Breast epithelium (tissue), 4 donors: Measurements from ENCODE around the gene LAMC2. TPM values are rescaled to one million over a fixed set of nuclear protein-coding genes. Genes with fewer than 3 reads are reported as not detected.

Experiments
- DNase-seq, 2 donors: peaks; one replicate each; pipeline ENCODE4 v3.0.0-alpha.2; 2019; ENCODE audit warnings: low spot score in 2 of 2
- H3K27ac ChIP-seq, 2 donors: fragments of 200-600 bp; sonication (generic) in 1 of 2; one replicate each; pipeline ENCODE4 v1.5.1; 2016 to 2019; ENCODE audit warnings: mild to moderate bottlenecking in 1 of 2
- H3K27me3 ChIP-seq, 2 donors: fragments of 200-600 bp; sonication (generic) in 1 of 2; one replicate each; pipeline versions ENCODE4 v1.5.1 to v1.6.0; 2017 to 2019; ENCODE audit warnings: control low read depth in 1 of 2, mild to moderate bottlenecking in 1 of 2
- H3K36me3 ChIP-seq: fragments of 200-600 bp; one replicate; pipeline ENCODE4 v1.5.1; 2019
- H3K4me1 ChIP-seq, 2 donors: fragments of 200-600 bp; sonication (generic); one replicate each; pipeline ENCODE4 v1.5.1; 2016 to 2019; ENCODE audit warnings: control low read depth in 1 of 2
- H3K4me3 ChIP-seq, 3 donors: fragments of 200-600 bp; sonication (generic); 1 replicate in 2 of 3; 2 replicates in 1 of 3; pipeline ENCODE4 v1.5.1; 2016 to 2019; ENCODE audit warnings: mild to moderate bottlenecking in 3 of 3, moderate library complexity in 2 of 3
- H3K9me3 ChIP-seq, 2 donors: fragments of 200-600 bp; sonication (generic) in 1 of 2; one replicate each; pipeline ENCODE4 v1.5.1; 2016 to 2019; ENCODE audit warnings: control low read depth in 1 of 2
- POLR2A ChIP-seq: fragments of 450-650 bp; IDR thresholded peaks from one replicate; pipeline ENCODE4 v1.6.1; 2016; ENCODE audit warnings: antibody characterized with exemption, mild to moderate bottlenecking, moderate library complexity
- POLR2AphosphoS5 ChIP-seq, 3 donors: sonication (generic); formaldehyde crosslinking; IDR thresholded peaks; one replicate each; pipeline ENCODE4 v1.6.1; 2017; ENCODE audit warnings: antibody characterized with exemption in 3 of 3
- intact Hi-C: fragments of 100-400 bp; cut with DNase I; formaldehyde crosslinking; loops from one replicate; pipeline ENCODE4 v1.15.1; 2023; ENCODE audit warnings: low total_unique reads
- total RNA-seq, 3 donors: library from RNA; depleted of rRNA; stranded (reverse); fragments of >200 nt; gene quantifications; one replicate each; pipeline ENCODE4 v1.1.0, GENCODE V29; 2016
- TF ChIP-seq, protein P1 (sequence below), 3 donors: fragments of 450-650 bp; IDR thresholded peaks; one replicate each; pipeline ENCODE4 v1.5.1; 2016 to 2017; ENCODE audit warnings: antibody characterized with exemption in 3 of 3, mild to moderate bottlenecking in 3 of 3, moderate library complexity in 3 of 3

Gene LAMC2
- total RNA-seq, 3 donors from 2014 or later = 3.0 to 20.3 (median 16.4) TPM

GRCh38 chr1:183212870-183213269 is 26.8 kb downstream of the LAMC2 start:
- Histone ChIP-seq H3K4me1 (peaks cover 0 to 6% of the 10 kb centered on the region in 2 donors), H3K4me3 (no peak overlapping the region), H3K27me3 (no peaks in the 10 kb centered on the region), H3K36me3 (no peaks in the 10 kb centered on the region), H3K27ac (no peak overlapping the region), H3K9me3 (no peaks in the 10 kb centered on the region)
- TF ChIP-seq POLR2A (no peak), POLR2AphosphoS5 (IDR thresholded peaks at IDR 0.05) (no peak)
- TF ChIP-seq, protein P1, sequence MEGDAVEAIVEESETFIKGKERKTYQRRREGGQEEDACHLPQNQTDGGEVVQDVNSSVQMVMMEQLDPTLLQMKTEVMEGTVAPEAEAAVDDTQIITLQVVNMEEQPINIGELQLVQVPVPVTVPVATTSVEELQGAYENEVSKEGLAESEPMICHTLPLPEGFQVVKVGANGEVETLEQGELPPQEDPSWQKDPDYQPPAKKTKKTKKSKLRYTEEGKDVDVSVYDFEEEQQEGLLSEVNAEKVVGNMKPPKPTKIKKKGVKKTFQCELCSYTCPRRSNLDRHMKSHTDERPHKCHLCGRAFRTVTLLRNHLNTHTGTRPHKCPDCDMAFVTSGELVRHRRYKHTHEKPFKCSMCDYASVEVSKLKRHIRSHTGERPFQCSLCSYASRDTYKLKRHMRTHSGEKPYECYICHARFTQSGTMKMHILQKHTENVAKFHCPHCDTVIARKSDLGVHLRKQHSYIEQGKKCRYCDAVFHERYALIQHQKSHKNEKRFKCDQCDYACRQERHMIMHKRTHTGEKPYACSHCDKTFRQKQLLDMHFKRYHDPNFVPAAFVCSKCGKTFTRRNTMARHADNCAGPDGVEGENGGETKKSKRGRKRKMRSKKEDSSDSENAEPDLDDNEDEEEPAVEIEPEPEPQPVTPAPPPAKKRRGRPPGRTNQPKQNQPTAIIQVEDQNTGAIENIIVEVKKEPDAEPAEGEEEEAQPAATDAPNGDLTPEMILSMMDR (IDR thresholded peaks at IDR 0.05) = no peak
- DNase-seq = no peak
- intact Hi-C loops = no loop called here

GRCh38 chr1:183214021-183214970 is 28.2 kb downstream of the LAMC2 start:
- H3K27me3 ChIP-seq = no peaks in the 10 kb centered on the region
- DNase-seq = no peak
- H3K4me3 ChIP-seq = no peak overlapping the region
- no peaks in the 10 kb centered on the region for H3K9me3 ChIP-seq
- intact Hi-C loops = no loop called here
- TF ChIP-seq POLR2A = no peak
- TF ChIP-seq, protein P1 (IDR thresholded peaks at IDR 0.05) = no peak
- TF ChIP-seq POLR2AphosphoS5 (IDR thresholded peaks at IDR 0.05) = no peak
- no peak overlapping the region for H3K27ac ChIP-seq
- peaks cover 0 to 6% of the 10 kb centered on the region in 2 donors for H3K4me1 ChIP-seq
- H3K36me3 ChIP-seq = no peaks in the 10 kb centered on the region

- no peaks in the 10 kb centered on the region for H3K9me3 ChIP-seq
- H3K4me3 ChIP-seq = no peak overlapping the region
- no peak overlapping the region for H3K27ac ChIP-seq
- peaks cover 0 to 6% of the 10 kb centered on the region in 2 donors for H3K4me1 ChIP-seq
- DNase-seq = no peak
- TF ChIP-seq POLR2AphosphoS5 (IDR thresholded peaks at IDR 0.05) = no peak
- TF ChIP-seq POLR2A = no peak
- H3K27me3 ChIP-seq = no peaks in the 10 kb centered on the region
- H3K36me3 ChIP-seq = no peaks in the 10 kb centered on the region
- intact Hi-C loops = no loop called here
Observed at GRCh38 chr1:183215076-183215720, 29.1 kb downstream of the LAMC2 start.

GRCh38 chr1:183215936-183216335 is 29.9 kb downstream of the LAMC2 start:
- TF ChIP-seq POLR2A = no peak
- no peak for TF ChIP-seq POLR2AphosphoS5 (IDR thresholded peaks at IDR 0.05)
- TF ChIP-seq, protein P1 (IDR thresholded peaks at IDR 0.05) = no peak
- peak overlapping the region in 1 of 2 donors; percentile 7 for H3K27ac ChIP-seq
- peaks cover 0 to 6% of the 10 kb centered on the region in 2 donors for H3K4me1 ChIP-seq
- DNase-seq = no peak
- H3K4me3 ChIP-seq = no peak overlapping the region
- H3K27me3 ChIP-seq = no peaks in the 10 kb centered on the region
- H3K36me3 ChIP-seq = no peaks in the 10 kb centered on the region
- intact Hi-C loops = no loop called here
- no peaks in the 10 kb centered on the region for H3K9me3 ChIP-seq

DNA sequence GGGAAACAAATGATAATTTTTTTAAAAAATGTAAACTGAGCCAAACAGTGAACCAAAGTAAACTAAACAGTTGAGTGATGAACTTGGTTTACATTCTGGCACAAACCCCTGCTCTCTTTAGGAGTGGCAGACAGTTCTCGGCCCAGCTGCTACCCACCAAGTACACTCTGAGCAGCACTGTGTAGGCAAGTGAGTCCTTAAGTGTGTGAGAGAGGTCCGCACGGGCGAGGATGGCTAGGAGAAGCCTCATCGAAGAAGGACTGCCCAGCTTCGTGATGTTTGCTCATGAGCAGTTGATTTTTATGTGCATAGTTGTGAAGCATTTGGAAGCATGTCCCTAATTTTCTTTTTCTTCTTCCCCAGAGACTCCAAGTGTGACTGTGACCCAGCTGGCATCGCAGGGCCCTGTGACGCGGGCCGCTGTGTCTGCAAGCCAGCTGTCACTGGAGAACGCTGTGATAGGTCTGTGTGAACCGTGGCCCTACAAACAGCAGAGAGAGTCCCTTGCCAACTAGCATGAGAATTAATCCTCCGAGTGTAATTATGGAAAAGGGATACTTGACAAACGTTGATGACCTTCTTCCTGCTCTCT is 32.1 kb downstream of the LAMC2 start:
- H3K27me3 ChIP-seq = no peaks in the 10 kb centered on the region
- peaks cover 0 to 6% of the 10 kb centered on the region in 2 donors for H3K4me1 ChIP-seq
- no peaks in the 10 kb centered on the region for H3K36me3 ChIP-seq
- no peak overlapping the region for H3K4me3 ChIP-seq
- peak overlapping the region; percentile 50 to 83 for H3K27ac ChIP-seq
- no peak for TF ChIP-seq POLR2A
- TF ChIP-seq, protein P1 (IDR thresholded peaks at IDR 0.05) = no peak
- peak in 1 of 3 donors; percentile 17 for TF ChIP-seq POLR2AphosphoS5 (IDR thresholded peaks at IDR 0.05)
- H3K9me3 ChIP-seq = no peaks in the 10 kb centered on the region
- DNase-seq = no peak
- intact Hi-C loops = no loop called here
